Keratinocyte (primary cell): ENCODE measurements around the gene LMO3. TPM values are rescaled to one million over a fixed set of nuclear protein-coding genes. Genes with fewer than 3 reads are reported as not detected.
A peak's percentile ranks its signal among the peaks of the same experiment; 100 is the strongest.

Experiments
- DNase-seq: peaks from one replicate; pipeline ENCODE4 v3.0.0-alpha.2; 2011; ENCODE audit warnings: low read depth, missing footprints, low spot score
- FAIRE-seq: peaks from 2 replicates; lab custom pipeline; 2011; peaks lifted over from hg19 to GRCh38; lab: Jason Lieb, UNC
- H2AFZ ChIP-seq: 2 replicates; pipeline ENCODE4 v1.6.0; 2012; ENCODE audit warnings: low read length, control low read depth, inconsistent platforms; ENCODE audit not compliant: control insufficient read depth
- H3K27ac ChIP-seq: 2 replicates; pipeline ENCODE4 v1.5.1; 2011; ENCODE audit warnings: low read length; ENCODE audit not compliant: control insufficient read depth, insufficient read depth
- H3K27me3 ChIP-seq: 3 replicates; pipeline ENCODE4 v1.6.0; 2011; ENCODE audit warnings: low read length; ENCODE audit not compliant: control insufficient read depth, insufficient read depth; ENCODE audit errors: extremely low read depth
- H3K36me3 ChIP-seq, 2 experiments: 2 replicates in 1 of 2; 3 replicates in 1 of 2; pipeline ENCODE4 v1.5.1; 2011; ENCODE audit warnings: low read length in 2 of 2, mild to moderate bottlenecking in 1 of 2; ENCODE audit not compliant: control insufficient read depth in 2 of 2, insufficient read depth in 2 of 2; ENCODE audit errors: extremely low read depth in 1 of 2
- H3K4me1 ChIP-seq: 3 replicates; pipeline ENCODE4 v1.5.1; 2011; ENCODE audit warnings: low read length; ENCODE audit not compliant: control insufficient read depth, insufficient read depth; ENCODE audit errors: extremely low read depth
- H3K4me2 ChIP-seq: 3 replicates; pipeline ENCODE4 v1.6.0; 2011; ENCODE audit warnings: low read depth, low read length; ENCODE audit not compliant: control insufficient read depth, insufficient read depth; ENCODE audit errors: extremely low read depth
- H3K4me3 ChIP-seq, 3 experiments: fragments of 200-600 bp in 1 of 3; sonication (generic) in 1 of 3; 2 replicates in 2 of 3; 3 replicates in 1 of 3; pipeline ENCODE4 v1.5.1; 2011 to 2016; ENCODE audit warnings: low read length in 3 of 3, mild to moderate bottlenecking in 3 of 3, control low read depth in 2 of 3, inconsistent platforms in 1 of 3, low read depth in 1 of 3, mixed read lengths in 1 of 3, mixed run types in 1 of 3, moderate library complexity in 1 of 3; ENCODE audit not compliant: control insufficient read depth in 2 of 3, insufficient read depth in 2 of 3; ENCODE audit errors: extremely low read depth in 1 of 3
- H3K79me2 ChIP-seq: 2 replicates; pipeline ENCODE4 v1.6.0; 2012; ENCODE audit warnings: low read length; ENCODE audit not compliant: control insufficient read depth, insufficient read depth
- H3K9ac ChIP-seq: 3 replicates; pipeline ENCODE4 v1.6.0; 2011; ENCODE audit warnings: low read length; ENCODE audit not compliant: control insufficient read depth, insufficient read depth; ENCODE audit errors: extremely low read depth
- H3K9me1 ChIP-seq: 3 replicates; pipeline ENCODE4 v1.6.0; 2011; ENCODE audit warnings: low read length; ENCODE audit not compliant: control insufficient read depth, insufficient read depth; ENCODE audit errors: extremely low read depth
- H3K9me3 ChIP-seq: 2 replicates; pipeline ENCODE4 v1.5.1; 2012; ENCODE audit warnings: low read depth, low read length; ENCODE audit not compliant: control insufficient read depth
- H4K20me1 ChIP-seq: 3 replicates; pipeline ENCODE4 v1.6.0; 2011; ENCODE audit warnings: low read length; ENCODE audit not compliant: control insufficient read depth, insufficient read depth; ENCODE audit errors: extremely low read depth
- CTCF ChIP-seq, 3 experiments: IDR thresholded peaks in 1 of 3; conservative IDR thresholded peaks in 1 of 3; optimal IDR thresholded peaks in 1 of 3; 2 replicates in 2 of 3; 3 replicates in 1 of 3; pipeline versions ENCODE3 to v1.5.1; 2011; ENCODE audit warnings: low read length in 3 of 3, mild to moderate bottlenecking in 3 of 3, moderate library complexity in 2 of 3, control low read depth in 1 of 3, inconsistent platforms in 1 of 3; ENCODE audit not compliant: insufficient read depth in 2 of 3; ENCODE audit errors: extremely low read depth in 1 of 3
- EZH2 ChIP-seq: IDR thresholded peaks from one replicate; pipeline ENCODE4 v1.6.1; 2012; ENCODE audit warnings: inconsistent platforms, mild to moderate bottlenecking, low read length, moderate library complexity
- dilution Hi-C: fragments of 300-500 bp; cut with MboI; formaldehyde crosslinking; loops from one replicate; pipeline ENCODE4 v1.7.0; 2020; ENCODE audit warnings: low sequenced_read_pairs; ENCODE audit not compliant: extremely low pct_ligation_motif_present
- polyA minus RNA-seq, 3 experiments: library from RNA; depleted of rRNA, polyadenylated mRNA; stranded (reverse); fragments of >200 nt; gene quantifications; 1 replicate in 1 of 3; 2 replicates in 1 of 3; 3 replicates in 1 of 3; pipeline ENCODE4 v1.2.3, GENCODE V29; 2011
- polyA plus RNA-seq, 5 experiments: library from polyadenylated mRNA; depleted of rRNA in 3 of 5; stranded (reverse) in 3 of 5; stranded (forward) in 1 of 5; unstranded in 1 of 5; fragments of >200 nt; gene quantifications; 1 replicate in 1 of 5; 2 replicates in 3 of 5; 3 replicates in 1 of 5; pipeline versions ENCODE4 v1.2.1 to v1.2.3, GENCODE V29; 2011 to 2012; ENCODE audit warnings: missing spikeins in 2 of 5, low read depth in 1 of 5, low replicate concordance in 1 of 5

LMO3 gene
- polyA plus RNA-seq (not detected in 3 replicates), polyA minus RNA-seq (not detected in 3 replicates)
- polyA plus RNA-seq (2011; ENCODE audit: low read depth) = not detected
- polyA plus RNA-seq (2011; cell fraction: cytosol; rRNA removed) = not detected in 2 replicates
- not detected in 2 replicates for polyA plus RNA-seq (2011; cell fraction: nucleus; rRNA removed)
- 0.14 TPM in 1 of 2 replicates, not detected in the other for polyA plus RNA-seq (2012; ENCODE audit: low replicate concordance)
- polyA minus RNA-seq (2011; cell fraction: cytosol; rRNA and poly(A)+ RNA removed) = not detected
- polyA minus RNA-seq (2011; cell fraction: nucleus; rRNA and poly(A)+ RNA removed) = not detected in 2 replicates

DNA sequence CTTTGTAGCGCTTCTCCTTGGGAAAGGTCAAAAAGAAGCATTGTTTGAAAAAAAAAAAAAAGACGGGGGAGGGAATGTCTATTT is at the start of gene LMO3:
TSS of gene LMO3 (minus strand) at position 46 of the 84 bp plus-strand sequence. CDS start 5,302 bp downstream, outside the sequence.
- DNase-seq (no peak), FAIRE-seq (no peak)
- no peaks in the 10 kb centered on the region for H3K9me3 ChIP-seq
- H3K9me1 ChIP-seq = no peaks in the 10 kb centered on the region
- peak within 1 kb of the TSS; percentile 76 for H2AFZ ChIP-seq
- peak within 1 kb of the TSS; percentile 84 for H3K4me2 ChIP-seq
- peaks cover 68% of the 10 kb centered on the region for H3K27me3 ChIP-seq
- dilution Hi-C loops = no loop called here
- TF ChIP-seq EZH2 (no peak), CTCF (optimal IDR thresholded peaks at IDR 0.05 in 1 of 3, IDR thresholded peaks at IDR 0.05 in 1 of 3, conservative IDR thresholded peaks at IDR 0.05 in 1 of 3; ENCODE audit: extremely low read depth in 1 of 3, insufficient read depth in 2 of 3, low read length in 3 of 3) (no peak)
- H3K36me3 ChIP-seq = no peaks in the 10 kb centered on the region
- no peak within 1 kb of the TSS for H3K9ac ChIP-seq
- H3K79me2 ChIP-seq = no peaks in the 10 kb centered on the region
- H4K20me1 ChIP-seq = no peaks in the 10 kb centered on the region
- no peak within 1 kb of the TSS for H3K27ac ChIP-seq
- peak within 1 kb of the TSS in 2 of 3 experiments; percentile 40 to 48 for H3K4me3 ChIP-seq
- peaks cover 5% of the 10 kb centered on the region for H3K4me1 ChIP-seq

DNA sequence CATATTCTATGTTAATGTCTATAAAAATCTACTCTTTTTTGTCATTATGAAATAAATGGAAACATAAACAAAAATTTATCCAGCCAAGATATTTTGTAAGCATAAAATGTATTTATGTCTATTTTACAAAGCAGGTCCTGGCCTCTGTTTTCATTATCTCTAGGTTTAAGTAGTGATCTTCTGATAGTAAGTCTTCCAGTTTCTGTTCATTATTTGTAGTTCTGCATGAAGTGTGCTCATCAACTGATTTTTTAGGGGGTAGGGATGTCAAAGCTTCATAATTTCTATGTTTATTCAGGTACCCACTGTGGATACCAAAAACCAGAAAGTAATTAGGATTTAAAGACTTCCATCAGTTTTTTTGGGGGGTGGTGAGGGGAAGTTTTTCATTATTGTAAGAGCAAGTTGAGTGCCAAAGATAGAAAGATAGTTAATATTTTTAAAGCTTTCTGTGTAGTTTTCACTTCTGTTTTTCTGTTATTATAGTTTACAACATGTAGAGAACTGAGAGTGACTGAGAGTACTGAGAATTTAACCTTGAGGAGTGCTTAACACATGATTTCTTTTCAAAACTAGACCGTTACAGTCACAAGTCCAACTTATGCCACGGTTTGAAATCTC is 30.6 kb upstream of the LMO3 start:
- H3K79me2 ChIP-seq = no peaks in the 10 kb centered on the region
- no peaks in the 10 kb centered on the region for H3K27me3 ChIP-seq
- no peaks in the 10 kb centered on the region for H4K20me1 ChIP-seq
- H3K36me3 ChIP-seq = no peaks in the 10 kb centered on the region
- no peak overlapping the region for H3K27ac ChIP-seq
- H3K4me2 ChIP-seq = no peak overlapping the region
- TF ChIP-seq EZH2 = no peak
- no peaks in the 10 kb centered on the region for H3K4me1 ChIP-seq
- DNase-seq (no peak), FAIRE-seq (no peak)
- H3K9me1 ChIP-seq = no peaks in the 10 kb centered on the region
- no peak overlapping the region for H3K9ac ChIP-seq
- no peaks in the 10 kb centered on the region for H3K9me3 ChIP-seq
- no peak overlapping the region for H3K4me3 ChIP-seq
- H2AFZ ChIP-seq = no peak overlapping the region
- dilution Hi-C loops = no loop called here

DNA sequence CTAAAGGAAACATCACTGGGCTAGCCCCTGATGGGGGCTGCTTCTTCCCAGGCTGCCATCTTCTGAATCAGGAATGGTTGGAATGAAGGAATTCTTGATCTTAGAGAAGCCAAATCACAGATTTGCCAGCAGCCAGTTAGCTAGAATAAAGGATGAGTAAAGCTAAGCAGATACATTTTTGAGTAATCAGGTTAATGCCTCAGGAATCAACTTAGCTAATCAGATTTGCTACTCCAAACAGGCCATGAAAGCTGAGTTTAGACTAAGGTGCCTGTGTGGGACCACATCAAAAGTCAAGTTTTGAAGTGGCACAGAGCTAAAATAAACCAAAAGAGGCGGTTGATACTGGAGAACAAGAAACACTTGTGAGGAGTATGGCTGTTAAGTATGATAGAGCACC is 28.8 kb upstream of the LMO3 start:
- Histone ChIP-seq H3K27me3 (no peaks in the 10 kb centered on the region), H2AFZ (no peak overlapping the region), H3K4me2 (no peak overlapping the region), H3K9me1 (no peaks in the 10 kb centered on the region), H3K27ac (no peak overlapping the region), H3K36me3 (no peaks in the 10 kb centered on the region), H3K4me3 (no peak overlapping the region), H3K9ac (no peak overlapping the region), H4K20me1 (no peaks in the 10 kb centered on the region), H3K79me2 (no peaks in the 10 kb centered on the region), H3K9me3 (no peaks in the 10 kb centered on the region), H3K4me1 (no peaks in the 10 kb centered on the region)
- DNase-seq = no peak
- dilution Hi-C loops = no loop called here
- TF ChIP-seq EZH2 (no peak), CTCF (optimal IDR thresholded peaks at IDR 0.05 in 1 of 3, IDR thresholded peaks at IDR 0.05 in 1 of 3, conservative IDR thresholded peaks at IDR 0.05 in 1 of 3; ENCODE audit: extremely low read depth in 1 of 3, insufficient read depth in 2 of 3, low read length in 3 of 3) (no peak)
- FAIRE-seq = no peak
